Stimulated activated CD4-positive, alpha-beta T cell treated with anti-CD3 and anti-CD28 coated beads, TNF-alpha, amount 100 ng/mL, for 48 hours (primary cell): ENCODE results near the gene DNAJC1.

Experiments used
- DNase-seq, 3 donors: peaks; one replicate each; pipeline ENCODE4 v3.0.0-alpha.2; 2020; ENCODE audit warnings: low read depth in 3 of 3

Gene DNAJC1

DNA sequence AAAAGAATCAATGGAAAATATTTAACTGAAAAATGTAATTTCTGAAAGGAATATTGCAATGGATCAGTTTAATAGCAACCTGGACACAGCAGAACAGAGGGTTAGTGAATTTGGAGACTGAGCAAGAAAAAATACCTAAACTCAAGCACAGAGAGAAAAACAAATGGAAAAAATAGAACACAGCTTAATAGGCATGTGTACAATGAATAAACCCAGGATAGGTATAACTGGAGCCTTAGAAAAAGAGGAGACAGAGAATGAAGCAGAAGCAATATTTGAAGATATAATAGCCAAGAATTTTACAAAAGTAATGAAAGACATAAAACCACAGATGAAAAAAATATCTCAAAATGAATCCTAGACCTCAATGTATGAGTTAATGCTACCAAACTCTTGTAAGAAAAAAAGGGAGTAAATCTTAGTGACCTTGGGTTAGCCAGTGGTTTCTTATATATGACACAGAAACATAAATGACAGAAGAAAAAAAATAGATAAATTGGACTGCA, 2.9 kb upstream of the DNAJC1 start:
- DNase-seq: no peak

DNA sequence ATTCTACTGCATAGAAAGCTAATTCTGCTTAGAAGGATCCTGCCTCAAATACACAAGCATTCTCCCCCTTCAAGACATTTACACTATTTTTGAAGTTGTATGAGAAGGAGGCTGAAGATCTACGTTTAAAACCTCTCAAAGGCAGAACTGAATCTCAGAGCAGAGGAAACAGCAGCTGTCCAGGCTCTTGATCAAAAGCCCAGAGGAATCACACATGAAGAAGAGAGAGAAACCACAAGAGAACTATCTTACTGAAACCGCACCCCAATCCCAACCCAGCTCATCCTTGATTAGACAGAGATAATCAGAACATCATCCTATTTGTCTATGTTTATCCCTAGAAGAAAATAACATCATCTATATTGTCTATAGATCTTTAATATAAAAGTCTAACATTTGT, 2.2 kb upstream of the DNAJC1 start:
- DNase-seq: no peak

- no peak for DNase-seq
Measured at GRCh38 chr10:22003964-22004281, 393 bp upstream of the DNAJC1 start.

DNA sequence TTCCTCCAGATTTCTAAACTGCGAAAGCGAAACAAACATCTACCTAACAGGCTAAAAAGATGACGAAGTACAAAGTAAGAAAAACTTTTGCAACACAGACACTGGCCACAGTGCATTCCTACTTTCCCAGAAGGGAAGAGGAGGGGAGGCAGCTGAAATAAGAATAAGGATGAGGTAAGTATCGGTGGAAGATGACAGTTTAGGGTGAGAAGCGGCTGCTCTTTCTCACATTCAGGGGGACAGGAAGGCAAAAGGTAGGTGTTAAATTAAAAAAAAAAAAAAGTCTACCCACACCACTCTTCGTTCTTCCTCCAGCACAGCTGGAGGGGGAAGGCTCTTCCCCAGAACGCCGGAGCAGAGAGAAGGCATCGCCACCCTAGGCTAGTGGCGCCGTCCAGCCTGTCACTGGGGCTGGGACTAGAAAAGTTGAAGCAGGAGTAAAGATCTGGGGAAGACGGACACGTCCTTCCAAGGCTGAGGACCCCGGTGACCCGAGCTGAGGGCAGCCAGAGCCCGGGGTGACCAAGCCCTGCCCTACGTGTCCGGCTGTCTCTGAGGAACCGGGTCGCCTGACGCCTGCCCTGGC, 846 bp downstream of the DNAJC1 start:
- no peak for DNase-seq

DNA sequence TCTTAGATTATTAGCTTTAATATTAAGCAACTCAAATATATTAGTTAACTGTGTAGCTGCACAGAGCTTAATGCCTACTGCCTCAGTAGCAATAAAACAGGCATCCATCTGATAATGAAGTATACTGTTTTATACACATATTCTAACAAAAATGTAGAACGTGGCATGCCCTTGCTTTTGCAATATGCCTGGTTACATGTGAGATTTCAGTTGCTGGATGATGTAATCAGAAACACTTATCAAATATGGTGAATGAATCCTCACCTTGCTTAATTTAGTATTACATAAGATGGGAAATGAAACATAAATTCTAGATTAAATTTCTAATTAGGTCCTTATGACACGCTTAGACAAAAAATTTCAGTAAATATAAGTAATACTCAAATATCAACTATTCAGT, 8.0 kb downstream of the DNAJC1 start:
- no peak for DNase-seq

- DNase-seq: no peak
Measured at GRCh38 chr10:21993360-21994001, 10.0 kb downstream of the DNAJC1 start.

- DNase-seq: no peak
Measured at GRCh38 chr10:21991785-21992184, 11.7 kb downstream of the DNAJC1 start.

DNA sequence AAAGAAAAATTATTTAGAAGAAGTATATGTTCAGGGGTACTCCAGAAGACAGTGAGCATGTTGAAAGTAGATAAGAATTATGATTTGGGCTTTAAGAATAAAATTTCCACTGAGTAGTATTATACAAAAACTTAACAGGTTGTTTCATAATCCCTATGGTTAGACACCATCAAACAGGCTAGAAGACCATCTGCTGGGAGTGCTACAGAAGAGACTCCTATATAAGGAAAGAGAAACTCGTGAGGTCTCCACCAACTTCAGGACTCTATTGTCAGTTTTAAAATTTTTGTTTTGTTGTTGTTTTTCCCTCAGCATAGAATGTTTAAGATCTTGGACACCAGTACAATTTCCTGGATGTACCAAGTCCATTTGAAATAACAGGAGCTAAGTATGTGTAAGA, 13.1 kb downstream of the DNAJC1 start:
- no peak for DNase-seq

GRCh38 chr10:21989453-21990154, 13.9 kb downstream of the DNAJC1 start:
- DNase-seq: peak in 2 of 3 donors; percentile 8 to 15

DNA sequence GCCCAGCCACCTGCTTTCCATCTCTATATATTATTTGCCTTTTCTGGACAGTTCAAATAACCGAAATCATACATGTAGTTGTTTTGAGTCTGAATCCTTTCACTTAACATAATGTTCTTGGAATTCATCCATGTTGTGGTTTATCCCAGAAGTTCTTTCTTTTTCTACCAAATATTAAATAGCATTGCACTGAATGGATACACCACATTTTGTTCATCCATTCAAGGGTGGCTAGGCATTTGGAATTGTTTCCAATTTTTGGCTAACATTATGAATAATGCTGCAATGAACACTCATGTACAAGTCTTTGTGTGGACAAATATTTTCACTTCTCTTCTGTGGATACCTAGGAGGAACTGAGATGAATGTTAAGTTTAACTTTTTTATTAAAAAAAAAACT, 18.0 kb downstream of the DNAJC1 start:
- no peak for DNase-seq

- DNase-seq: no peak
Measured at GRCh38 chr10:21981118-21981517, 22.4 kb downstream of the DNAJC1 start.

- no peak for DNase-seq
Measured at GRCh38 chr10:21980691-21981090, 22.8 kb downstream of the DNAJC1 start.

- DNase-seq: no peak
Measured at GRCh38 chr10:21978191-21978862, 25.2 kb downstream of the DNAJC1 start.

- no peak for DNase-seq
Measured at GRCh38 chr10:21976739-21977138, 26.8 kb downstream of the DNAJC1 start.

DNA sequence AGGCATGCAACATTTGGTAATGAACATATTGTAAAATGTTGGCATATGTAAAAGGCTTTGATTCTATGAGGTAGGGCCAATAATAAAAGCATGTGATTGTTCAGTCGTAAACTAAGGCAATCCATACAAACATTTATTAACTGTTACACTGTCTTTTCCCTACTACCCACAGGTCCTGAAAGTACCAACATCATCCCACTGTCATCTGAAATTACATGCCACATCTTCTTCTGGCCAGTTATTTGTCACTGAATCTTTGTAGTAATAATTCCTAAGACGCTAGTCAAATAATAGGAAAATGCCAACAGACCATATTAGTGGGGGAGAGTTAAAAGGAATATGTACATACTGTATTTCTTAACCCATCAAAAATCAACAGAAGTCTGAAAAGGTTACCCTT, 27.2 kb downstream of the DNAJC1 start:
- DNase-seq: no peak

DNA sequence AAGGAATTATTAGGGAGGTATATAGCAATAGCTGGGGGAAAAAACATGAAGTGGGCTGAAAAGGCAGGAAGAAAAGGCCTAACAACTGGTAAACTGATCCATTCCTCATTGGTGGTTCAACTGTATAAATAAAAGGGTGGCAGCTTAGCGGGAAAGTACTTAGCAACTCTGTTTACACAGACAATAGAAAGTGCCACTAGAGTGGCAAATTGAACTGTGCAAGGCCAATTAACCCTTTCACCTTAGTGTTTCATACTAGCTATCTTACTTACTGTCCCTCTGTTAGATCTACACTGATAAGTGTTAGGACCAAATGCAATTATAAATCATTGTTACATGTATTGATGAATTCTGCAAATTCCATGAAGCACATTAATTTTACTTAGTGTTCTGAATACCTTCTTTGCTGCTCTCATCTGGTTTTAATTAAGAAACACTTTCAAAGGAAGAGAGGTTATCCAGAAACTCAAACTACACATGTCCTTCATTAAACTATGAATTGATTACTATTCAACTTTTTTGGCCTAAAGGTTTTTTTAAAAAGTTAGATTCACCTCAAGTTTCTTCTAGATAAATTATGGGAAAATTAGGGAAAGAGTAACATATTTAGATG, 28.0 kb downstream of the DNAJC1 start:
- DNase-seq: no peak

DNA sequence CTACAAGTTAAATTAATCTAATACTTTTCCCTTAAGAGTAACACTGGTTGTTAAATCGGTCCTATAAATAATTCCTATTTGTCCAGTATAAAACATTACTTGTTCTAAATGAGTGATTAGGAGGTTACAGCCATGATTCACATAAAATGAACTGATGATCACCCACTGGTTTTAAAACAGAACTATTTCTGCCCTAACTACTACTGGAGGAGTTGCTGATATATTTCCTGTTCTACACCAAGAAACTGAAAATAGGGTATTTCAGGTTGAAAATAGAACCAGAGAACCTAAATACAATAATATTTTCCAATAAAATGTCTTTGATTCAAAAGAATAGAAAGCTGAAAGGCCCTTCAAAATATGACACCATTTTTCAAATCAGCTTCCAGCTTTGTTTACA, 30.9 kb downstream of the DNAJC1 start:
- no peak for DNase-seq

- DNase-seq: no peak
Measured at GRCh38 chr10:21969326-21970287, 33.9 kb downstream of the DNAJC1 start.

GRCh38 chr10:21964983-21965665, 38.4 kb downstream of the DNAJC1 start:
- DNase-seq: no peak

DNA sequence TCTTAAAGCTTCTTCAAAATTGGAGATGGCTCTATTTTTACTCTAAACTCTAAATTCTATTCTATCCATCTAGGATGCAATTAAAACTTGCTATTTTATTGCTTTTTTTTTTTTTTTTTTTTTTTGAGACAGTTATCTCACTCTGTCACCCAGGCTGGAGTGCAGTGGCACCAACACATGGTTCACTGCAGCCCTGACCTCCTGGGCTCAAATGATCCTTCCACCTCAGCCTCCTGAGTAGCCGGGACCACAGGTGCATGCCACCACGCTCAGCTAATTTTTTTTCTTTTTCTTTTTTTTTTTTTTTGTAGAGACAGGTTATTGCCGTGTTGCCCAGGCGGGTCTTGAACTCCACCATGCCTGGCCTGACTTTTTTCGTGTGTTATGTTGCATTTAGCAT, 41.2 kb downstream of the DNAJC1 start:
- DNase-seq: no peak

DNA sequence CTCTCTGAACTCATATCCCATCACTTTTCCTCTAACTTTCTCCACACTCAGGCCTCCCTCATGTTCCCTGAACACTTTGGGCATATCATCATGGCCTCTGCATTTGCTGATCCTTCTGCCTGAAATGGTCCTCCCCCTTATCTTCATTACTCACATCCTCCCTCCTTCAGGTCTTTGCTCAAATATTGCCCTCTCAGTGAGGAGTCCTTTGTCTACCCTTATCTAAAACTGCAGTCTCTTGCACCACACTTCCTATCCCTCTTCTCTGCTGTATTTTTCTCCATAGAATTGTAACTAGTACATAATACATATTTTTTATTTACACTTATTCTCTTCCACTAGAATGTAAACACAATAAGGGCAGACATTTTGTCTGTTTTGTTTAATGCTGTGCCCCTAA, 41.7 kb downstream of the DNAJC1 start:
- DNase-seq: no peak
